ENCODE results near the gene SCNN1A.
A peak's percentile ranks its signal among the peaks of the same experiment; 100 is the strongest.

Gene SCNN1A

DNA sequence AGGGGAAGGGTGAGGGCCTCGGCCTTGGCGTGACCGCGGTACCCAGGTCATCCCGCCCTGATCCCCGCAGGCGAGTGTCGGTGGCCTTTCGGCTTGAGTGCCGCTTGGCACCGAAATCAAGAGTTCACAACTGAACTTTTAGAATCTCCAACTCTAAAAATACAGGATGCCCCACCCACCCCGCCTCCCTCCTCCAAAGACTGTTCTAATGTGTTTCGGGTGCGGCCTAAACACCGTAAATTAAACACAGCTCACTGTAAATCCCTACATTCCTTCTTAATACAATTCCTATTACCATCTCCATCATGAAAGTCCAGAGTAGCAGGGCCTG lies 11.4 kb downstream of the SCNN1A start:
- ATAC-seq, result no peak
- TF ChIP-seq RARB (CRISPR knock-in tag; IDR thresholded peaks at IDR 0.05) (no peak), ZFP3 (CRISPR knock-in tag; IDR thresholded peaks at IDR 0.05) (no peak), SNAI2 (CRISPR knock-in tag; IDR thresholded peaks at IDR 0.05) (no peak), ESRRG (CRISPR knock-in tag; IDR thresholded peaks at IDR 0.05) (no peak), ZNF8 (CRISPR knock-in tag; IDR thresholded peaks at IDR 0.05) (no peak), GLIS3 (CRISPR knock-in tag; IDR thresholded peaks at IDR 0.05) (no peak), TCF4 (CRISPR knock-in tag; IDR thresholded peaks at IDR 0.05; ENCODE audit: borderline replicate concordance) (no peak), OSR1 (CRISPR knock-in tag; IDR thresholded peaks at IDR 0.05) (no peak), ISL1 (CRISPR knock-in tag; IDR thresholded peaks at IDR 0.05) (no peak)
- TF ChIP-seq, protein P1, sequence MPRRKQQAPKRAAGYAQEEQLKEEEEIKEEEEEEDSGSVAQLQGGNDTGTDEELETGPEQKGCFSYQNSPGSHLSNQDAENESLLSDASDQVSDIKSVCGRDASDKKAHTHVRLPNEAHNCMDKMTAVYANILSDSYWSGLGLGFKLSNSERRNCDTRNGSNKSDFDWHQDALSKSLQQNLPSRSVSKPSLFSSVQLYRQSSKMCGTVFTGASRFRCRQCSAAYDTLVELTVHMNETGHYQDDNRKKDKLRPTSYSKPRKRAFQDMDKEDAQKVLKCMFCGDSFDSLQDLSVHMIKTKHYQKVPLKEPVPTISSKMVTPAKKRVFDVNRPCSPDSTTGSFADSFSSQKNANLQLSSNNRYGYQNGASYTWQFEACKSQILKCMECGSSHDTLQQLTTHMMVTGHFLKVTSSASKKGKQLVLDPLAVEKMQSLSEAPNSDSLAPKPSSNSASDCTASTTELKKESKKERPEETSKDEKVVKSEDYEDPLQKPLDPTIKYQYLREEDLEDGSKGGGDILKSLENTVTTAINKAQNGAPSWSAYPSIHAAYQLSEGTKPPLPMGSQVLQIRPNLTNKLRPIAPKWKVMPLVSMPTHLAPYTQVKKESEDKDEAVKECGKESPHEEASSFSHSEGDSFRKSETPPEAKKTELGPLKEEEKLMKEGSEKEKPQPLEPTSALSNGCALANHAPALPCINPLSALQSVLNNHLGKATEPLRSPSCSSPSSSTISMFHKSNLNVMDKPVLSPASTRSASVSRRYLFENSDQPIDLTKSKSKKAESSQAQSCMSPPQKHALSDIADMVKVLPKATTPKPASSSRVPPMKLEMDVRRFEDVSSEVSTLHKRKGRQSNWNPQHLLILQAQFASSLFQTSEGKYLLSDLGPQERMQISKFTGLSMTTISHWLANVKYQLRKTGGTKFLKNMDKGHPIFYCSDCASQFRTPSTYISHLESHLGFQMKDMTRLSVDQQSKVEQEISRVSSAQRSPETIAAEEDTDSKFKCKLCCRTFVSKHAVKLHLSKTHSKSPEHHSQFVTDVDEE (CRISPR knock-in tag; IDR thresholded peaks at IDR 0.05), result no peak
- TF ChIP-seq, protein P2, sequence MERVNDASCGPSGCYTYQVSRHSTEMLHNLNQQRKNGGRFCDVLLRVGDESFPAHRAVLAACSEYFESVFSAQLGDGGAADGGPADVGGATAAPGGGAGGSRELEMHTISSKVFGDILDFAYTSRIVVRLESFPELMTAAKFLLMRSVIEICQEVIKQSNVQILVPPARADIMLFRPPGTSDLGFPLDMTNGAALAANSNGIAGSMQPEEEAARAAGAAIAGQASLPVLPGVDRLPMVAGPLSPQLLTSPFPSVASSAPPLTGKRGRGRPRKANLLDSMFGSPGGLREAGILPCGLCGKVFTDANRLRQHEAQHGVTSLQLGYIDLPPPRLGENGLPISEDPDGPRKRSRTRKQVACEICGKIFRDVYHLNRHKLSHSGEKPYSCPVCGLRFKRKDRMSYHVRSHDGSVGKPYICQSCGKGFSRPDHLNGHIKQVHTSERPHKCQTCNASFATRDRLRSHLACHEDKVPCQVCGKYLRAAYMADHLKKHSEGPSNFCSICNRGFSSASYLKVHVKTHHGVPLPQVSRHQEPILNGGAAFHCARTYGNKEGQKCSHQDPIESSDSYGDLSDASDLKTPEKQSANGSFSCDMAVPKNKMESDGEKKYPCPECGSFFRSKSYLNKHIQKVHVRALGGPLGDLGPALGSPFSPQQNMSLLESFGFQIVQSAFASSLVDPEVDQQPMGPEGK (CRISPR knock-in tag; IDR thresholded peaks at IDR 0.05; ENCODE audit: borderline replicate concordance), result no peak

DNA sequence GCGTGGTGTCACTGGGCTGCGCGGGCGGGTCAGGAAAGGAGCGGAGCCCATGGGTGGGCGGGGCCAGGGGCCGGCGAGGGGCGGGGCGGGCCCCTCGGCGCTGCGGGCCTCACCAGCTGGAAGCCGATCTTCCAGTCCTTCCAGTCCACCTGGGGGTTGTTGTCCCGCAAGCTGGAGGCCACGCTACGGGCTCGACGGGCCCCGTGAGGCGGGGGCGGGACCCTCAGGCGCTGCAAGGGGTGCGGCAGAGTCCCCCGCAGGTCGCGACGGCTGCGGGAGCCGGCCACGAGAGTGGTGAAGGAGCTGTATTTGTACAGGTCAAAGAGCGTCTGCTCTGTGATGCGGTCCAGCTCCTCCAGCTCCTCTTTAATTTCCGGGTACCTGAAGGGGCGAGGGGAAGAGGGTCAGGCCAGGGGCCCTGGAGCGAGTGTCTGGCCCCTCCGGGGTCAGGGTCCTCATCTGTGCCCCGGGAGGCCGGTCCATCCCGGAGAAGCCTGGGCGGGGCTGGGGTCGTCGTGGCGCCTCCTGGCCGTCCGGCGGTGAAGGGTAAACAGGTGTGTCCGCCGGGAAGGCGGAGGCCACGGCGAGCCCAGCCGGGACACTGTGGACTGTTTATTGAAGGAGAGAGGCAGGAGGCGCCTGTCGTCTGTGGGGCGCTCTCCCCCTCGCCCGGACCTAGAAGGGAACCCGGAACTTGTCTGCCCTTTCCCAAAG lies 11.9 kb downstream of the SCNN1A start:
- peak; percentile 85 for ATAC-seq
- TF ChIP-seq TOX (CRISPR knock-in tag; IDR thresholded peaks at IDR 0.05; ENCODE audit: borderline replicate concordance) (no peak), CSDC2 (CRISPR knock-in tag; IDR thresholded peaks at IDR 0.05) (no peak), BACH2 (CRISPR knock-in tag; IDR thresholded peaks at IDR 0.05; ENCODE audit: borderline replicate concordance) (no peak), ZFP30 (CRISPR knock-in tag; IDR thresholded peaks at IDR 0.05) (no peak), ZFP3 (CRISPR knock-in tag; IDR thresholded peaks at IDR 0.05) (no peak), GLIS3 (CRISPR knock-in tag; IDR thresholded peaks at IDR 0.05) (no peak), ISL1 (CRISPR knock-in tag; IDR thresholded peaks at IDR 0.05) (no peak), ZNF8 (CRISPR knock-in tag; IDR thresholded peaks at IDR 0.05) (no peak), ZNF70 (CRISPR knock-in tag; IDR thresholded peaks at IDR 0.05) (no peak), ZC3H10 (CRISPR knock-in tag; IDR thresholded peaks at IDR 0.05) (no peak), OSR1 (CRISPR knock-in tag; IDR thresholded peaks at IDR 0.05) (no peak), ARNTL (CRISPR knock-in tag; IDR thresholded peaks at IDR 0.05; ENCODE audit: borderline replicate concordance, low read depth) (no peak), SNAI2 (CRISPR knock-in tag; IDR thresholded peaks at IDR 0.05) (no peak), TCF4 (CRISPR knock-in tag; IDR thresholded peaks at IDR 0.05; ENCODE audit: borderline replicate concordance) (no peak), ESRRG (CRISPR knock-in tag; IDR thresholded peaks at IDR 0.05) (no peak)
- TF ChIP-seq, protein P3, sequence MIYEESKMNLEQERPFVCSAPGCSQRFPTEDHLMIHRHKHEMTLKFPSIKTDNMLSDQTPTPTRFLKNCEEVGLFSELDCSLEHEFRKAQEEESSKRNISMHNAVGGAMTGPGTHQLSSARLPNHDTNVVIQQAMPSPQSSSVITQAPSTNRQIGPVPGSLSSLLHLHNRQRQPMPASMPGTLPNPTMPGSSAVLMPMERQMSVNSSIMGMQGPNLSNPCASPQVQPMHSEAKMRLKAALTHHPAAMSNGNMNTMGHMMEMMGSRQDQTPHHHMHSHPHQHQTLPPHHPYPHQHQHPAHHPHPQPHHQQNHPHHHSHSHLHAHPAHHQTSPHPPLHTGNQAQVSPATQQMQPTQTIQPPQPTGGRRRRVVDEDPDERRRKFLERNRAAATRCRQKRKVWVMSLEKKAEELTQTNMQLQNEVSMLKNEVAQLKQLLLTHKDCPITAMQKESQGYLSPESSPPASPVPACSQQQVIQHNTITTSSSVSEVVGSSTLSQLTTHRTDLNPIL (CRISPR knock-in tag; IDR thresholded peaks at IDR 0.05; ENCODE audit: low read depth), result no peak
- TF ChIP-seq, protein P4, sequence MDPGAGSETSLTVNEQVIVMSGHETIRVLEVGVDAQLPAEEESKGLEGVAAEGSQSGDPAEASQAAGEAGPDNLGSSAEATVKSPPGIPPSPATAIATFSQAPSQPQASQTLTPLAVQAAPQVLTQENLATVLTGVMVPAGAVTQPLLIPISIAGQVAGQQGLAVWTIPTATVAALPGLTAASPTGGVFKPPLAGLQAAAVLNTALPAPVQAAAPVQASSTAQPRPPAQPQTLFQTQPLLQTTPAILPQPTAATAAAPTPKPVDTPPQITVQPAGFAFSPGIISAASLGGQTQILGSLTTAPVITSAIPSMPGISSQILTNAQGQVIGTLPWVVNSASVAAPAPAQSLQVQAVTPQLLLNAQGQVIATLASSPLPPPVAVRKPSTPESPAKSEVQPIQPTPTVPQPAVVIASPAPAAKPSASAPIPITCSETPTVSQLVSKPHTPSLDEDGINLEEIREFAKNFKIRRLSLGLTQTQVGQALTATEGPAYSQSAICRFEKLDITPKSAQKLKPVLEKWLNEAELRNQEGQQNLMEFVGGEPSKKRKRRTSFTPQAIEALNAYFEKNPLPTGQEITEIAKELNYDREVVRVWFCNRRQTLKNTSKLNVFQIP (CRISPR knock-in tag; IDR thresholded peaks at IDR 0.05; ENCODE audit: borderline replicate concordance, low read depth), result no peak
- TF ChIP-seq, protein P5, sequence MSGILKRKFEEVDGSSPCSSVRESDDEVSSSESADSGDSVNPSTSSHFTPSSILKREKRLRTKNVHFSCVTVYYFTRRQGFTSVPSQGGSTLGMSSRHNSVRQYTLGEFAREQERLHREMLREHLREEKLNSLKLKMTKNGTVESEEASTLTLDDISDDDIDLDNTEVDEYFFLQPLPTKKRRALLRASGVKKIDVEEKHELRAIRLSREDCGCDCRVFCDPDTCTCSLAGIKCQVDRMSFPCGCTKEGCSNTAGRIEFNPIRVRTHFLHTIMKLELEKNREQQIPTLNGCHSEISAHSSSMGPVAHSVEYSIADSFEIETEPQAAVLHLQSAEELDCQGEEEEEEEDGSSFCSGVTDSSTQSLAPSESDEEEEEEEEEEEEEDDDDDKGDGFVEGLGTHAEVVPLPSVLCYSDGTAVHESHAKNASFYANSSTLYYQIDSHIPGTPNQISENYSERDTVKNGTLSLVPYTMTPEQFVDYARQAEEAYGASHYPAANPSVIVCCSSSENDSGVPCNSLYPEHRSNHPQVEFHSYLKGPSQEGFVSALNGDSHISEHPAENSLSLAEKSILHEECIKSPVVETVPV (CRISPR knock-in tag; IDR thresholded peaks at IDR 0.05), result no peak
- TF ChIP-seq, protein P2 (CRISPR knock-in tag; IDR thresholded peaks at IDR 0.05; ENCODE audit: borderline replicate concordance), result no peak
- TF ChIP-seq, protein P1 (CRISPR knock-in tag; IDR thresholded peaks at IDR 0.05), result no peak
